Breast epithelium (tissue), 4 donors: ENCODE data around the gene MFSD2B. TPM values are rescaled to one million over a fixed set of nuclear protein-coding genes. Genes with fewer than 3 reads are reported as not detected.

Source experiments
- DNase-seq, 2 donors: peaks; one replicate each; pipeline ENCODE4 v3.0.0-alpha.2; 2019; ENCODE audit warnings: low spot score in 2 of 2
- H3K27ac ChIP-seq, 2 donors: fragments of 200-600 bp; sonication (generic) in 1 of 2; one replicate each; pipeline ENCODE4 v1.5.1; 2016 to 2019; ENCODE audit warnings: mild to moderate bottlenecking in 1 of 2
- H3K27me3 ChIP-seq, 2 donors: fragments of 200-600 bp; sonication (generic) in 1 of 2; one replicate each; pipeline versions ENCODE4 v1.5.1 to v1.6.0; 2017 to 2019; ENCODE audit warnings: control low read depth in 1 of 2, mild to moderate bottlenecking in 1 of 2
- H3K36me3 ChIP-seq: fragments of 200-600 bp; one replicate; pipeline ENCODE4 v1.5.1; 2019
- H3K4me1 ChIP-seq, 2 donors: fragments of 200-600 bp; sonication (generic); one replicate each; pipeline ENCODE4 v1.5.1; 2016 to 2019; ENCODE audit warnings: control low read depth in 1 of 2
- H3K4me3 ChIP-seq, 3 donors: fragments of 200-600 bp; sonication (generic); 1 replicate in 2 of 3; 2 replicates in 1 of 3; pipeline ENCODE4 v1.5.1; 2016 to 2019; ENCODE audit warnings: mild to moderate bottlenecking in 3 of 3, moderate library complexity in 2 of 3
- H3K9me3 ChIP-seq, 2 donors: fragments of 200-600 bp; sonication (generic) in 1 of 2; one replicate each; pipeline ENCODE4 v1.5.1; 2016 to 2019; ENCODE audit warnings: control low read depth in 1 of 2
- CTCF ChIP-seq, 3 donors: fragments of 450-650 bp; IDR thresholded peaks; one replicate each; pipeline ENCODE4 v1.5.1; 2016 to 2017; ENCODE audit warnings: antibody characterized with exemption in 3 of 3, mild to moderate bottlenecking in 3 of 3, moderate library complexity in 3 of 3
- POLR2A ChIP-seq: fragments of 450-650 bp; IDR thresholded peaks from one replicate; pipeline ENCODE4 v1.6.1; 2016; ENCODE audit warnings: antibody characterized with exemption, mild to moderate bottlenecking, moderate library complexity
- POLR2AphosphoS5 ChIP-seq, 3 donors: sonication (generic); formaldehyde crosslinking; IDR thresholded peaks; one replicate each; pipeline ENCODE4 v1.6.1; 2017; ENCODE audit warnings: antibody characterized with exemption in 3 of 3
- intact Hi-C: fragments of 100-400 bp; cut with DNase I; formaldehyde crosslinking; loops from one replicate; pipeline ENCODE4 v1.15.1; 2023; ENCODE audit warnings: low total_unique reads
- total RNA-seq, 3 donors: library from RNA; depleted of rRNA; stranded (reverse); fragments of >200 nt; gene quantifications; one replicate each; pipeline ENCODE4 v1.1.0, GENCODE V29; 2016

Gene MFSD2B
- total RNA-seq, 3 donors from 2014 or later, result not detected

- Histone ChIP-seq H3K4me3 (no peak overlapping the region), H3K36me3 (no peaks in the 10 kb centered on the region), H3K27ac (peak overlapping the region in 1 of 2 donors; percentile 38), H3K9me3 (no peaks in the 10 kb centered on the region), H3K4me1 (no peaks in the 10 kb centered on the region), H3K27me3 (no peaks in the 10 kb centered on the region)
- DNase-seq, result no peak
- TF ChIP-seq POLR2A (no peak), POLR2AphosphoS5 (IDR thresholded peaks at IDR 0.05) (no peak), CTCF (IDR thresholded peaks at IDR 0.05) (no peak)
- intact Hi-C loops, result no loop called here
Measured at GRCh38 chr2:24016376-24016761, 6.5 kb downstream of the MFSD2B start.

GRCh38 chr2:24016853-24017703, 7.2 kb downstream of the MFSD2B start:
- H3K4me3 ChIP-seq, result no peak overlapping the region
- DNase-seq, result no peak
- intact Hi-C loops, result no loop called here

GRCh38 chr2:24017711-24018110, 7.8 kb downstream of the MFSD2B start:
- intact Hi-C loops, result no loop called here
- H3K4me3 ChIP-seq, result no peak overlapping the region
- no peaks in the 10 kb centered on the region for H3K36me3 ChIP-seq
- no peak for DNase-seq
- no peak overlapping the region for H3K27ac ChIP-seq
- no peaks in the 10 kb centered on the region for H3K9me3 ChIP-seq
- H3K27me3 ChIP-seq, result no peaks in the 10 kb centered on the region
- H3K4me1 ChIP-seq, result no peaks in the 10 kb centered on the region
- TF ChIP-seq CTCF (IDR thresholded peaks at IDR 0.05) (no peak), POLR2AphosphoS5 (IDR thresholded peaks at IDR 0.05) (no peak), POLR2A (no peak)

More at GRCh38 chr2:24016853-24017703, 7.2 kb downstream of the MFSD2B start:
- TF ChIP-seq POLR2AphosphoS5 (IDR thresholded peaks at IDR 0.05) (no peak), CTCF (IDR thresholded peaks at IDR 0.05) (no peak), POLR2A (no peak)
- no peaks in the 10 kb centered on the region for H3K27me3 ChIP-seq
- H3K4me1 ChIP-seq, result no peaks in the 10 kb centered on the region
- H3K36me3 ChIP-seq, result no peaks in the 10 kb centered on the region
- no peaks in the 10 kb centered on the region for H3K9me3 ChIP-seq
- H3K27ac ChIP-seq, result peak overlapping the region in 1 of 2 donors; percentile 38

GRCh38 chr2:24018241-24018640, 8.4 kb downstream of the MFSD2B start:
- no peak for DNase-seq
- no peaks in the 10 kb centered on the region for H3K36me3 ChIP-seq
- H3K4me3 ChIP-seq, result no peak overlapping the region
- intact Hi-C loops, result no loop called here
- no peak for TF ChIP-seq POLR2AphosphoS5 (IDR thresholded peaks at IDR 0.05)
- no peak for TF ChIP-seq POLR2A
- no peak for TF ChIP-seq CTCF (IDR thresholded peaks at IDR 0.05)
- no peaks in the 10 kb centered on the region for H3K9me3 ChIP-seq
- no peaks in the 10 kb centered on the region for H3K27me3 ChIP-seq
- H3K4me1 ChIP-seq, result no peaks in the 10 kb centered on the region
- no peak overlapping the region for H3K27ac ChIP-seq

GRCh38 chr2:24019729-24020128, 9.8 kb downstream of the MFSD2B start:
- Histone ChIP-seq H3K36me3 (no peaks in the 10 kb centered on the region), H3K4me1 (no peaks in the 10 kb centered on the region), H3K4me3 (no peak overlapping the region), H3K9me3 (no peaks in the 10 kb centered on the region), H3K27ac (no peak overlapping the region), H3K27me3 (no peaks in the 10 kb centered on the region)
- intact Hi-C loops, result no loop called here
- TF ChIP-seq POLR2A (no peak), POLR2AphosphoS5 (IDR thresholded peaks at IDR 0.05) (no peak), CTCF (IDR thresholded peaks at IDR 0.05) (no peak)
- DNase-seq, result no peak
